Activated T-cell treated with anti-CD3 and anti-CD28 coated beads for 1 hour (primary cell): ENCODE measurements around the gene POLR1A.

Experiments used
- DNase-seq: peaks from one replicate; pipeline ENCODE4 v3.0.0-alpha.2; 2020; ENCODE audit warnings: low read depth

The POLR1A gene

DNA sequence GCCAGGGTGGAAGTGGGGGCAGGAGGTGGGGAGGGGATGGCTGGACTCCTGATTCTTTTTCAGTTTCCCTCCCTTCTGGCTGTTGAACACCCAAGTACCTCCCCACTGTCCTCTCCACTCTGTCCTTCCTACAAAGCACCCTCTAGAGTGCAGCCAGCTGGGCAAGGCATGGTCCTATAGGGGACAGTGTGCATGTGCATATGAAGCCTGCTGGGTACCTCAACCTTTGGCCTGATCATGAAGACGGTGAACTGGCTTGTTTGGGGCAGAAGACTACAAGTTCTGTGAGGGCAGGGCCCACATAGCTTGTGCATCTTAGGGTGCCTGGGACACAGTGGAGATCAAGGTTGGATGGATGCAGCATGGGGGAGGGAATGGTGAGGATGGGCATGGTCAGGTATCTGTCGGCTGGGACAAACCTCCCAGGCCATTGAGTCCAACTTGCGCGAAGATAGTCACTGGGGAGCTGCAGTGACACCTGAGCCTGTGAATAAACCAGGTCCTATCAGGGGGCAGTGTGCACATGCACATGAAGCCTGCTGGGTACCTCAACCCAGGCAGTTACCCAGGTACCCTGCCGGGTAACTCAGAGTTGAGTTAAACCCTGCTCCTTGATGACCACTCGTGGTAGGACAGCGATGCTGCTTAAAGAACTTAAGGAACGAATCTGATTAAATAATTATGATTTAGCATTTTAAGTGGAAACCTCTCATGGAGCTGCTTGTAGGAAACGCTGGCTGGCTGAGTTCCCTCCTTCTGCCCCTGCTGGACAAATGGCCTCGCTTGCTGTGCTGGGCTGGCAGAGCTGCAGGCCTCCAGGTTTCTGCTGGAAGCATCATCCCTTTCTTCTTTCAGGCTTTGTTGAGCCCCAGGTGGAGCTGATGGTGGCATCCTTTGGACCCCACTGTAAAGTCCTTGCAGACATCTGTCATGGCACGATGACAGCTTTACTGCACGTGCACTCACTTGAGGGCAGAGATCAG lies 84.0 kb downstream of the POLR1A start:
- DNase-seq, result no peak

DNA sequence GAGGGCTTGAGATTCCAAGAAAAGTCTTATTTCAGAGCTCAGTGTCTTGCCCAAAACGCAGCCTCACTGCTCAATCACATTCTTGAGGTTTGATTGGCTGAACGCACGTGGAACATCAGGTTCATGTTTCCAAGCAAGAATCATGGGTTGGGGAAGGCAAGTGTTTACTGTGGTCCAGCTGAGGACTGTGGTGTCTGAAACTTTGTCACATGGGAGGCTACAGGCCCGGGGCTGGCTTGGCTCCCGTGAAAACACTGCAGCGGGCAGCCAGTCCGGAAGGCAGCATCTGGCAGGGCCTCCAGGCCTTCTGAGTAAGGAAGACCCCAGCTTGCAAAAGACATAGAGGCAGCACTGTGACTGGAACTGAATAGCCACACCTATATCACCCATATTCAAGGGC lies 84.7 kb downstream of the POLR1A start:
- DNase-seq, result no peak

DNA sequence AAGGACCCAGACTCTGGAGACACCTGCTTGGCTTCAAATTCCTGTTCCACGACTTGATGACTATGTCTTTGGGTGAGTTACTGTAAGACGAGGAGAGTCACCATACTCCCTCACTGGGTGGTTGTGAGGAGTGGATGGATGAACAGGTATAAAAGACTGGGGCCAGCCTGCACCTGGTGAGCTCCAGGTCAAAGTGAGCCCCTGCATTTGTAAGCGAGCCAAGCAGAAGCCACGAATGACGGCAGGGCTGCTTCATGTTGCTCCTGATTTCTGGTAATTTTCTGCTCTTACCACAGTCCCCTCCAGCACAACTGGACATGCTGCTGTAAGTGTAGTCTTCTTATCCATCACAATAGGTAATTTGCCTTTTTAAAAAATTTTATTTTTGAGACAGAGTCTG lies 86.6 kb downstream of the POLR1A start:
- no peak for DNase-seq

DNA sequence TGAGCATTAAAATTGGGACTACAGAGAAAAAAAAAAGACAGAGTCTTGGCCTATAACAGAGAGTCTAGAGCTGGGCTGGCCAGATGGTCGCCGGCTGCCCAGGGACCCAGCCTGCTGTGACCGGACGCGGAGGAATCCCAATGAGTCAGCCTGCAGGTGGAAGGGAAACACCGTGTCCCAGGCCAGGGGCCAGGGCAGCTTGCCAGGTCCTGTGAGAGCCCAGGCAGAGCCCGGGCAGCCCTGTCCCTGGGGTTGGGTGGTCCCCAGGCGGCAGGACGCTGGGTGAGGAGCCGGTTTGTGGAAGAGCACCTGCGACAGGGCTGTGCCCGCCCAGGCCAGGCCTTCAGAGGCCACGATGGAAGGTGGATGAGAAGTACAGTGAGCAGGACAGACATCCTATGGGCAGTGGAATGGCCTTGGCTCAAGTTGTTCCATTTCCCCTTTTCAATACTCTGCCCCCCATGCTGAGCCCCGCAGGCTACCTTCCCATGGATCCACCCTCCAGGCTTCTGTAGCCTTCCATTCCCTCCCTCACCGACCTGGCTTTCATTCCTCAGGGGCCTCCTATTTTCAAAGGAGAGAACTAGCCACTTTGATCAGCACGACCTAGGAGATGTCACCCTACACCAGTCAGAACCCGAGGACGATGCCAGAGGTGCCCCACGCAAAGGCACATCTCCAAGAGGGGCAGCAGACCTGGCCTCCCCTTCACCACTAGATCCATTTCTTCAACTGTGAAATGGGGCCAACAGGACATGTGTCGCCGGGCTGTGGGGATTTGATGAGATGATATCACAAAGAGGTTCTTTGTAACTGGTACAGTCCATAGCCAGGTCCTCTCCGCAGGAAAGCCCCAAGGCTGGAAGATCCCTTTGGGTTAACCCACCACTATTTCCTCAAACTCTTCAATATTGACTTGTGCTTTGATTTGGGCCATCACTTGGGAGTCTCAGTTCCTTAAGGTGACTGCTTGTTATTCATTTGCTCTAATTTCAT lies 87.5 kb downstream of the POLR1A start:
- no peak for DNase-seq

DNA sequence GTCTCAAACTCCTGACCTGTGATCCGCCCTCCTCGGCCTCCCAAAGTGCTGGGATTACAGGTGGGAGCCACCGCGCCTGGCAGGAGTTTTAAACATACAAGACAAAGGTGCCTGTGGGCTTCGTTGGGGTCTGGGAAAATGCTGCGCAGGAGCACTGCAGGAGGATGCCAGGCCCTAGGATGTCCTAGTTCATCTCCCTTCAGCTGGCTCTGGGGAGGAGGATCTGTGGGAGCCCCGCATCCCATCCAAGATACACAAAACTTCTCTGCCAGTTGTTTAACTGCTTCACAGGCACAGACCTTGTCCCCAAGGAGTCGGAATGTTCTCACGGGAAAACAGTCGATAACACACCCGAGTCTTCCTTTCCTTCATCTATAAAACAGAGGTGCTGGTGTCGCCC lies 89.1 kb downstream of the POLR1A start:
- no peak for DNase-seq

DNA sequence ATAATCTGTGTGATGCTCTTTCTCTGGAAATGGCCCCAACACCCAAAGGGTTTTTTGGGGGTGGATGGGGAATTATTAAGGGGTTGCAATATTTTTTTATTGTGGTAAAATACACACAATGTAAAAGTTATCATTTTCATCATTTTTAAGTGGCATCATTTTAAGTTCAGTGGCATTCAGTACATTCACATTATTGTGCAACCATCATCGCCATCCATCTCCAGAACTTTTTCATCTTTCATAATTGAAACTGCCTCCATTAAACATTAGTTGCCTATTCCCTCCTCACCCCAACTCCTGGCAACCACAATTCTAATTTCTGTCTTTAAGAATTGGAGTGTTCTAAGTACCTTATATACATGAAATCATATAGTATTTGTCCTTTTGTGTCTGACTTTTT lies 90.0 kb downstream of the POLR1A start:
- no peak for DNase-seq

DNA sequence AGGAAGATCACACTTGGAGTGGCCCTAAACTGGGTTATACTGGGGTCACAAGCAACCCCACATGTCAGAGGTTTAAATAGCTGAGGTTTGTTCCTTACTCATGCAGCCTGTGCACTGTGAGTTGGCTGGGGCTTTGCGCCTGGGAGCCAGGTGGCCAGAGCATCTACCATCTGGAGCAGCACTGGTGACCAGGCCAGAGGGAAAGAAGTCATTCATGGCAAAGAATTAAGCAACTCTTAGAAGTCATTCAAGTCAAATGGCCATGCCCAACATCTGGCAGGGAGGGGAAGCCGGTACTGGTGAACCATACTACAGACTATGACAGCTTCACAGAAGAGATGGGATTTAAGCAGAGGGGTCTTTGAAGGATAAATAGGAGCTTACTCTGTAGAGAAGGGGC lies 90.7 kb downstream of the POLR1A start:
- no peak for DNase-seq

DNA sequence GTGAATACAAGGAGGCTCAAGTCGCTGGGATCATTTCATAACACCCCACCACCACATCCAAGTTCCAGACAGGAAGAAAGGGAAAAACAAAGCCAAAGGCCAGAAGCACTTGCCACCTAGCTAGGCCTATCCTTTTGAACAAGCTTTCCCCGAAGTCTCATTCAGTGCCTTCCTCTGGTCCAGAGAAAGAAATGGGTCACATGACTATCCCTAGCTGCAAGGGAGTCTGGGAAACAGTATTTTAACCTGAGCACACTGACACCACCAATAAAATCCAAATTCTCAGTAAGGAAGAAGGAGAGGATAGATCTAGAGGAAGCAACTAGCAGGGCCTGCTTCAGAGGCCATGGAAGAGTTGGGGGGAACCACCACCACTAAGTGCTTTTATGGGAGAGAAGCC lies 91.2 kb downstream of the POLR1A start:
- no peak for DNase-seq

DNA sequence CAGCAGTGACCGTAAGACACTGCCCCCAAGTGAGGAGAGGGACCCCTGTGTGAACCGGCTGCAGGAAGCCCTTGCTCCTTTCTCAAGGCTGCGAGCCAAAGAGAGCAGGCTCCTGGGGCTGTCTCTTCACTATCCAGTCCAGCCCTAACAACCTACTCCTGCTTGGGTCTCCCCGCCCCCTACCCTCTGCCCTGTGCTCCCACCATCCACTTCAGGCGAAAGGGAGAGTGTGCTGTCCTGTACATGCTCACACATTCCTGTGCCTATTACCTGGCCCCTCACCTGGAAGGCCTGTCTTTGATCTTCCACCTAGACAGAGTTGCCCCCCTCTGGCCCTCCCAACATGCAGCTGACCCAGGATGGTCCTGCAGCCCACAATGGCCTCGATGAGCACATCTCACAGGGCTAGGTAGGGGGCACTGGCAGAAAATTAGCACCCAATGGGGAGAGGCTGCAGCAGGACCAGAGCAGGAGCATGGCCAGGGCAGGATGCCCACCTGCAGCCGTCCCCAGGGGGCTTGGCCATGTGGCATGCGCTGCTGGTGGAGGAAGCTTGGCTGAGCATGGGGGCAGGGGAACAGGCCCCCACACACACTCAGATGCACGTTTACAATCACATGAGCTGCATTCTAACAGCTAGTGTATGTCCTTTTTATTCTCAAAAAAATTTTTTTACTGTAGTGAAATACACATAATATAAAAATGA lies 93.5 kb downstream of the POLR1A start:
- no peak for DNase-seq

DNA sequence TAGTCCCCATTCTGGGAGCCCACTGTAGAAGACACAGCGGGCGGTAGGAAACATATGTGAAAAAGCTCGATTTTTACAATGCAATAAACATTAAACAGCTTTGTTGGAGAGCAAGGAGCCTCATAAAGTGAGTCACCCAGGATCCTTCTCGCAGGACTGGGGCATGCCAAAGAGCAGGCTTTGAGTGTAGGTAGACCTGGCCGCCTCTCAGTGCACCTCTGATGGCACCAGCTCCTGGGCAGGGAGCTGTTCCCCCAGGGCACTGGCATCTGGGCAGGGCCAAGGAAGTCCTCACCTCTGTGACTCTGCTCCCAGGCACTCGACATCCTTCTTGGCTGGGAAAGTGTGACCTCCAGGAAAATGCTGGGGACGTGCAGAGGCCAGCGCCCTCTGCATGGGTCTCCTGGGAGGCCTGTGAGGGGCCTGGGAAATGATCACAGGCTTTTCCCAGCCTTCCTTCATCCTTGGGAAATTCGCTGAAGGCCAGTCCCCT lies 94.2 kb downstream of the POLR1A start:
- DNase-seq, result no peak

DNA sequence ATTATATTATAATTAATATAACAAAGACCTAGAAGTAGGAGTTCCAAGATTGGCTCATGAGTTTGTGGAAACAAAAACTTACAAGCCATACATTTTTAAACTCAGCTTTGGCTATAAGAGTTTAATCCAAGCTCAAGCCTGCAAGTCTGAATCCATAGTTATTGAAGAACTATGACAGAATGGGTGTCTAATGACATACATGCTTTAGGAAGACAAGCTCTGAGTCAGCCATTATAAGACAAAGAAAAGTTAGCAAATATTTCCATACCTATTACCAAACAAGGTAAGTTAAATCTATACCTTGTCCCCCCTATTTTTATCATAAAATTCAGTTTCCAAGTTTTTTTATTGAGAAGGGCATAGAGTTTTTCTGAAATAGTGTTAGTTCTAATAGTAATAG lies 95.6 kb downstream of the POLR1A start:
- DNase-seq, result no peak

DNA sequence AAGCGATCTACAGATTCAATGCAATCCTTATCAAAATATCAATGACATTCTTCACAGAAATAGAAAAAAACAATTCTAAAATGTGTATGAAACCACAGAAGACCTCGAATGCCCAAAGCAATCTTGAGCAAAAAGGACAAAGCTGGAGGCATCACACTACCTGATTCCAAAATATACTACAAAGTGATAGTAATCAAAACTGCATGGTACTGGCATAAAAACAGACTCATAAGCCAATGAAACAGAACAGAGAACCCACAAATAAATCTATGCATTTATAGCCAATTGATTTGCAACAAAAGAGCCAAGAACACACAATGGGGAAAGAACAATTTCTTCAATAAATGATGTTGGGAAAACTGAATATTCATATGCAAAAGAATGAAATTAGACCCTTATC lies 99.2 kb downstream of the POLR1A start:
- DNase-seq, result no peak

DNA sequence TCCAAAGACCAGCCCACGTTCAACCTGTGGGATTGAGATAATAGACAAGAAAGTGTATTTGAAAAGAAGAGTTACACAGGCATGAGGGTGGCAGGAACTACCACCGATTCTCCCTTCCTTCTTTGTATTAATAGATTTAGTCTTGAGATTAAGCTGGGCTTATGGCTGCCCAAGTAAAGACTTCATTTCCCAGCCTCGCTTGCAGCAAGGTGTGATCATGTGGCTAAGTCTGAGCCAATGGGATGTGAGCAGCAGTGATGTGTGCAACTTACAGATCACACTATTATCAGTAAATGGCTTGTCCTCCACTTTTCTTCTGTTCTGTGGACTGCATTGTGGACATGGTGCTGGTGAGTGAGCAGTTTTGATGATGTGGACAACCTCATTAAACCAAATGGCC lies 101.7 kb downstream of the POLR1A start:
- DNase-seq, result no peak

DNA sequence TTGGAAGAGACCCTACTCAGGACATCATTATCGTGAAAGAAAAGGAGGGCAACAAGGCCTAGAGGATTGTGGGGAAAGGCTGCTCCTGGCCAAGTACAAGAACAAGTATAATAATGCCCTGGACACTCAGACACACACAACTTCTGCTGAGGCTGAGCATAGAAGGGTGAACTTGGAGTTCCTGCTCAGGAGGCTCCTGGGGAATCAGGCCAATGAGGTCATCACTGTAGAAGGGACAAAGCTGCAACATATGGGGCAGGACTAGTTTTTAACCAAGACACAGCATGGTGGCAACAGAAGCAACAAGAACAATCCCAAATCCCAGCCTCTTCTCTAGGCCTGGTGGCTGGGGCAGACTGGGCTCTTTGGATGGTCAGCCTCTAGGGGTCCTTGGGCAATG lies 102.6 kb downstream of the POLR1A start:
- DNase-seq, result no peak

DNA sequence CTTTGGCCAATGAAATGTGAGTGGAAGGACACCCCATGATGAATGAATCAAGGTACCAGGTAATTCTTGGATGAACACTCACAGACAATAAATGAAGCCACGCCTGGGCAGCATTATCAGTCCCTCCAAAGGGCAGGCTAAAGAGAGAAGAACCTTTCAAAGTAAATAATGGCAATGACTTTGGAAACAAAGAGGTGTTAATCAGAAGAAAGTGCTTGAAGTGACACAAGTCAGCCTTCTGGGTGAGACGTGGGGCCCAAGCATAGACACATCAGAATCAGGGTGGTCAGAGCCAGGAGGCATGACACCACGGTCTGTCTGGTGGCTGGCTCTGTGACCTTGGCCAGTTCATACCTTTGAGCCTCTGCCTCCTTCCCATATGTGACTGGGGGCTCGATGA lies 103.3 kb downstream of the POLR1A start:
- DNase-seq, result no peak

DNA sequence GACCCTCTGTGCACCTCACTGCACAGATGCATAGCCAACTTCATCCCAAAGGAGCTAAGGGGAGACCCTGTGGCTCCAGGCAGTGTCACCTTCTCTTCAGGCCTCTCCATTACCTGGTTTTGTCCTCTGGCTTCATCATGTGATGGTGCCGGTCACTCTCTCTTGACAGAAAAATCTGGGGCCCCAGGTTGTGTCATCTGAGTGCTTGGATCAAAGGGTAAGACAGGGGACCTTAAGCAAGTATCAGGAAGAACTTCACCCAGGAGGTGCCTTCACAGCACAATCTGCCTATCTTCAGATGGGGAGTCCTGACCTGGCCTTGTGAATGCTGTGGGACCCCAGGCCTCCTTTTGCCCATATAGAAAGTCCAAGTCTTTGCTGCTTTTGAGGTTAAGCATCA lies 104.4 kb downstream of the POLR1A start:
- no peak for DNase-seq

DNA sequence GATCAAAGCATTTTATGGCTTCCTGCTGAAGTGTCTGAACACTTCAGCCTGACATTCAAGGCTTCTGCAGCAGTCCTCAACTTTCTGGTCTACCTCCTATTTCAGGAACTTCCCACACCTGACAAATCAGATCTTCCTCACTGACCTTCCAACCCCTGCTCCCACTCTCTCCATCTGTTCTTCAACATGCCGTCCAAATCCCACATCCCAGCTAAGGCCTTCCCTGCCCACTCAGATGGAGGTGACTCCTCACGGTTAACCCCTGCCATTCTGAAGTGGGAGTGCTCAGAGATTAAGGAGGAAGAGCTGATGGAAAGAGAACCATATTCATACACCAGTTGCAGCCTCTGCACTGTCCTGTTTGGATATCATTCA lies 104.8 kb downstream of the POLR1A start:
- DNase-seq, result no peak

DNA sequence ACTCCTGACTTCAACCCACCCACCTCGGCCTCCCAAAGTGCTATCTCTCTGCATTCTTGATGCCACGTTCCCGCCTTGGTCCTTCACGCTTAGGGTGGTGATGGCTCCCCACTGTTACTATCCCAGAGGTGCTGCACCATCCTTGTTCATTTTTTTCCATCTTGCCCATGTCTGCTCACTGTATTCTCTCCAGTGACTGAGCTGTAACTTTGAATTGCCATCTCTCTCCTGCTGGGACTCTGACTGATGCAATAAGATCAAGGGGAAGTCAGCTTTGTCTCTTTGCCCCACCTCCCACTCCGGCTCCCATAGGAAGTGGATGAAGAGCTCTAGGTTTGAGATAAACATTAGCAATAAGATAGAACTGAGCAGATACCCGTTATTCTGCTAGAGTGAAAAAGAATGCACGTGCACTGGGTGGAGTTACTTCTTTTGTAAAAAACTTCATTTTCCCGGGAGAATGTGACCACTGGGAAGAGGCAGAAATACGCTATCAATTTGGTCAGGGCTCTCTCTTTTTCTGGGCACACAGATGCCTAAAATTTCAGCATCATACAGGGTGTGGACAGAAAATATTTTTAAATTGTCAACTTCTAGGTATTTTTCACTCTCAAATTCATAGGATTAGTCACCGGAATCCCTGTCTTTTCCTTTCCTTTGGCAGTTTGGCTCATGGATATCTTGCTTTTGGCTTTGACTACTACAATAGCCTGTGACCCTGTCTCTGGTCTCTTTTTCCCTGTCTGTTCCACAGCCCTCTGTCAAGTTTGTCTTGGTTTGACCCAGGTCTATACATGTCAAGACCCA lies 105.4 kb downstream of the POLR1A start:
- DNase-seq, result no peak

DNA sequence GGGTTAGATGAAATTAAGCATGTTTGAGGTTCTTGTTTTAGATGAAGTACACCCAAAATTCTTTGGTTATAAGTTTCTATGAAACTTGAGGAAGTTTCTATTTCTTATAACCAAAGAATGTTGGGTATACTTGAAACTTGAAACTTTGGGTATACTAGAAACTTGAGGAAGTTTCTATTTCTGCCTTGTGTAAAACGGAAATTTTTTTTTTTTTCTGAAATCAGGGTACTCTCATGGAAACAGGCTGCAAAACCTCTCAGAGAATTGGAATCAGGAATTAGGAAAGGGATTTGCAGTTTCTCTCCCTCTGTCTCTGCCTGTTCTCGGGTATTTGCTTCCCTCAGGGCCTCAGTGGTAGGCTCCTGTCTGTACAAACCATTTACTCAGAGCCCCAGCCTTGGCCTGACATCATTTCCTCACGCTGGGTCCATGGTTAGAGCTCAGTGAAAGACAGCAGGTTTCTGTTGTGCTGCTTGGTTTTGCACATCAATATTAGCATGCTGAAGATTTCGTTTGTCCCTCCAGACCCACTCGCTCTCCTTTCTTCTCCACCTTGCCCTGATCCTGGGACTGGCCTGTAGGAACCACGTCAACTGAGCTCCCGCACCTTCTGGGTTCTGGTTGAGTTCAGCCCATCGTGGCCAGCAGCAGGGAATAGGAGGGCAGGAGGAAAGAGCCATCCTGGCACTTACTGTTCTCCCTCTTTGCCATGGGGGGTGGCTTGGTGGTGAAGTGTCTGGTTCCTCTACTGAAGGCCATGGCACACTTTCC lies 106.4 kb downstream of the POLR1A start:
- peak; percentile 11 for DNase-seq
